Astrocyte (in vitro differentiated cells and primary cell): Measurements from ENCODE around the gene MEN1. TPM values are rescaled to one million over a fixed set of nuclear protein-coding genes. Genes with fewer than 3 reads are reported as not detected.

Experiments
- DNase-seq: peaks from one replicate; pipeline ENCODE4 v3.0.0-alpha.2; 2010; ENCODE audit warnings: low read depth
- FAIRE-seq: peaks from 2 replicates; lab custom pipeline; 2011; peaks lifted over from hg19 to GRCh38; lab: Jason Lieb, UNC
- H2AFZ ChIP-seq: 2 replicates; pipeline ENCODE4 v1.6.0; 2012; ENCODE audit warnings: low read depth, low read length, inconsistent platforms
- H3K27ac ChIP-seq: 2 replicates; pipeline ENCODE4 v1.5.1; 2011; ENCODE audit warnings: low read depth, low read length, inconsistent platforms
- H3K27me3 ChIP-seq: 2 replicates; pipeline ENCODE4 v1.6.0; 2011; ENCODE audit warnings: low read length, inconsistent platforms; ENCODE audit not compliant: insufficient read depth
- H3K36me3 ChIP-seq: 2 replicates; pipeline ENCODE4 v1.5.1; 2011; ENCODE audit warnings: low read length, inconsistent platforms; ENCODE audit not compliant: insufficient read depth
- H3K4me1 ChIP-seq: 2 replicates; pipeline ENCODE4 v1.5.1; 2011; ENCODE audit warnings: low read length, inconsistent platforms; ENCODE audit not compliant: insufficient read depth
- H3K4me2 ChIP-seq: 2 replicates; pipeline ENCODE4 v1.6.0; 2012; ENCODE audit warnings: low read length, inconsistent platforms
- H3K4me3 ChIP-seq: 2 replicates; pipeline ENCODE4 v1.5.1; 2011; ENCODE audit warnings: low read depth, mild to moderate bottlenecking, low read length, inconsistent platforms; ENCODE audit not compliant: insufficient read depth
- H3K79me2 ChIP-seq: 2 replicates; pipeline ENCODE4 v1.6.0; 2012; ENCODE audit warnings: mild to moderate bottlenecking, low read length, inconsistent platforms; ENCODE audit not compliant: insufficient read depth
- H3K9ac ChIP-seq: 2 replicates; pipeline ENCODE4 v1.6.0; 2012; ENCODE audit warnings: mild to moderate bottlenecking, low read length, inconsistent platforms
- H3K9me3 ChIP-seq: 2 replicates; pipeline ENCODE4 v1.5.1; 2012; ENCODE audit warnings: low read depth, mild to moderate bottlenecking, low read length, inconsistent platforms; ENCODE audit not compliant: insufficient read depth
- H4K20me1 ChIP-seq: 2 replicates; pipeline ENCODE4 v1.6.0; 2012; ENCODE audit warnings: low read length, inconsistent platforms; ENCODE audit not compliant: insufficient read depth
- H3K27ac Mint-ChIP-seq: one replicate; pipeline ENCODE4 v1.8.0; 2021; ENCODE audit warnings: mild to moderate bottlenecking, mixed read lengths; ENCODE audit not compliant: unreplicated experiment
- H3K27me3 Mint-ChIP-seq: one replicate; pipeline ENCODE4 v1.8.0; 2021; ENCODE audit warnings: low read depth, mixed read lengths; ENCODE audit not compliant: unreplicated experiment
- H3K36me3 Mint-ChIP-seq: one replicate; pipeline ENCODE4 v1.8.0; 2021; ENCODE audit warnings: low read depth, mixed read lengths; ENCODE audit not compliant: unreplicated experiment
- H3K4me1 Mint-ChIP-seq: one replicate; pipeline ENCODE4 v1.8.0; 2021; ENCODE audit warnings: low read depth, mixed read lengths; ENCODE audit not compliant: unreplicated experiment
- H3K4me3 Mint-ChIP-seq: one replicate; pipeline ENCODE4 v1.8.0; 2021; ENCODE audit warnings: mild to moderate bottlenecking, moderate library complexity, mixed read lengths; ENCODE audit not compliant: unreplicated experiment
- H3K9me3 Mint-ChIP-seq: one replicate; pipeline ENCODE4 v1.8.0; 2021; ENCODE audit warnings: mild to moderate bottlenecking, mixed read lengths; ENCODE audit not compliant: unreplicated experiment
- EZH2 ChIP-seq: IDR thresholded peaks from 2 replicates; pipeline ENCODE4 v1.6.1; 2012; ENCODE audit warnings: mild to moderate bottlenecking, low read length, inconsistent platforms; ENCODE audit not compliant: insufficient read depth
- total RNA-seq: library from RNA; stranded (reverse); gene quantifications from 2 replicates; pipeline ENCODE4 v1.2.1, GENCODE V29; 2021
- TF ChIP-seq, protein P1 (sequence below): IDR thresholded peaks from 2 replicates; pipeline ENCODE4 v1.5.1; 2011; ENCODE audit warnings: low read depth, mild to moderate bottlenecking, inconsistent platforms, low read length, moderate library complexity; ENCODE audit not compliant: insufficient read depth

MEN1 gene
- total RNA-seq, 1 donor from 2014 or later = 26.0 TPM

DNA sequence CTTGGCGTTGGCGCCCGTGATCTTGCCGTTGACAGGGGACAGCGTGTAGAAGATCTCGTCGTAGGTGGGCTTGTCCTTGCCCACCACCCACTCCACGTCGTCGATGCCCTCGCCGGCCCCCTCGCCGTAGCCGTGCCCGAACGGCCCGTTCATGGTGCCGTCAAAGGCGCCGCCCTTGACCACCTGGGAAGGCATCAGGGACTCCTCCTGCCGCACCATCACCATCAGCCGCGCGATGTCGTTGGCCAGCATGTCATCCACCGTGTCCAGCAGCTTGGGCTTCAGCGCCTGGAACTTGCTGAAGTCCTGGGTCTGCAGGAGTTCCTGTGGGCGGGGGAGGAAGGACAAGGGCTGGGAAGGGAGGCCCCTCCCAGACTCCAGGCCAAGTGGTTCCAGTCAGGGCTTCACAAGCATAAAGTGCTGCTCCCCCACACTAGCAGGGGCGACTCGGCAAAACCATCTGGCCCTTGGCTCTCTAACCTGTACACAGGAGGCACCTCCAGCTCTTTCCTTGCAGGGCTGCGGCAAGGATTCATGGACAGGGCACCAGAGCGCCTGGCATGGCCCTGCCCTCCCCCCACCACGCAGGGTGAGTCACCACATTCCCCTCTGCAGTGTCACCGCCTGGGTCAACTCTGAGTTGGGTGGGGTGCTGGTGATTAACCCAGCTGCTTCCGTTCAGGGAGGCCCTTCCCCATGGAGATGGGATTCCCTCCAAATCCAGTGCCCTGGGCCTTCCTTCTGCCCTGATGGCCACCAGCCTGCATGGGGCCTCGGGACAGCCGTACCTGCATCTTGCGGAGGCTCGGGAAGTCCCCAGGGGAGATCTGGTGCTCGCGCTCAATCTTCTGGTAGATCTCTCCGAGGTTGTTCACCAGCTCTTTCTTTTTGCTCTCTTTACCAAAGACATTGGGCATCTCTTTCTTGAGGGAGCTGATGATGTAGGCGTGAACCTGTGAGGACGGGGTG, 44.5 kb upstream of the MEN1 start:
- Histone ChIP-seq H4K20me1 (peaks cover 12% of the 10 kb centered on the region), H2AFZ (no peak overlapping the region), H3K36me3 (peaks cover 7% of the 10 kb centered on the region), H3K27me3 (no peaks in the 10 kb centered on the region), H3K4me2 (peak overlapping the region; percentile 76), H3K79me2 (peaks cover 49% of the 10 kb centered on the region), H3K9ac (peak overlapping the region; percentile 57), H3K9me3 (no peaks in the 10 kb centered on the region), H3K4me1 (peaks cover 40% of the 10 kb centered on the region), H3K4me3 (no peak overlapping the region), H3K27ac (peak overlapping the region; percentile 86)
- H3K9me3 Mint-ChIP-seq = no peaks in the 10 kb centered on the region
- H3K4me1 Mint-ChIP-seq = peaks cover 17% of the 10 kb centered on the region
- no peaks in the 10 kb centered on the region for H3K27me3 Mint-ChIP-seq
- no peak for FAIRE-seq
- TF ChIP-seq EZH2 = no peak
- TF ChIP-seq, protein P1, sequence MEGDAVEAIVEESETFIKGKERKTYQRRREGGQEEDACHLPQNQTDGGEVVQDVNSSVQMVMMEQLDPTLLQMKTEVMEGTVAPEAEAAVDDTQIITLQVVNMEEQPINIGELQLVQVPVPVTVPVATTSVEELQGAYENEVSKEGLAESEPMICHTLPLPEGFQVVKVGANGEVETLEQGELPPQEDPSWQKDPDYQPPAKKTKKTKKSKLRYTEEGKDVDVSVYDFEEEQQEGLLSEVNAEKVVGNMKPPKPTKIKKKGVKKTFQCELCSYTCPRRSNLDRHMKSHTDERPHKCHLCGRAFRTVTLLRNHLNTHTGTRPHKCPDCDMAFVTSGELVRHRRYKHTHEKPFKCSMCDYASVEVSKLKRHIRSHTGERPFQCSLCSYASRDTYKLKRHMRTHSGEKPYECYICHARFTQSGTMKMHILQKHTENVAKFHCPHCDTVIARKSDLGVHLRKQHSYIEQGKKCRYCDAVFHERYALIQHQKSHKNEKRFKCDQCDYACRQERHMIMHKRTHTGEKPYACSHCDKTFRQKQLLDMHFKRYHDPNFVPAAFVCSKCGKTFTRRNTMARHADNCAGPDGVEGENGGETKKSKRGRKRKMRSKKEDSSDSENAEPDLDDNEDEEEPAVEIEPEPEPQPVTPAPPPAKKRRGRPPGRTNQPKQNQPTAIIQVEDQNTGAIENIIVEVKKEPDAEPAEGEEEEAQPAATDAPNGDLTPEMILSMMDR = no peak
- peak overlapping the region; percentile 69 for H3K4me3 Mint-ChIP-seq
- peaks cover 12% of the 10 kb centered on the region for H3K36me3 Mint-ChIP-seq
- H3K27ac Mint-ChIP-seq = peak overlapping the region; percentile 87
- DNase-seq = peak; percentile 87

DNA sequence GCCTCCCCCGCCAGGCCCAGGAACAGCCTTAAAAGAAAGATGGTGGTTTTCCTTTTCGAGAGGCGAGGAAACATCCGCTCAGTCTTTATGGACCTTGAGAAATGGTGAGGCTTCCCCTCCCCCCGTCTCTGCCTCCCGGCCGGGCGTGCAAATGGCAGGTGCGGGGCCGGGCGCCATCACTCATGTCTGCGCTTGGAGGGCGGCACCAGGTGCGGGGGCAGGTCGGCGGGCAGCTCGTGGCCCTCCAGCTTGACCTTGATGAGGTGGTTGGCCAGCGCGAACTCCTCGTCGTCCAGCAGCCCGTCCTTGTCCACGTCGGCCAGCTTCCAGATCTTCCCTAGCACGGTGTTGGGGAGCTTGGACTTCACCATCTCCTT, 43.8 kb upstream of the MEN1 start:
- H3K9me3 Mint-ChIP-seq = no peaks in the 10 kb centered on the region
- peaks cover 8% of the 10 kb centered on the region for H3K36me3 Mint-ChIP-seq
- no peaks in the 10 kb centered on the region for H3K27me3 ChIP-seq
- DNase-seq (no peak), FAIRE-seq (no peak)
- peaks cover 40% of the 10 kb centered on the region for H3K4me1 ChIP-seq
- peaks cover 6% of the 10 kb centered on the region for H4K20me1 ChIP-seq
- no peak overlapping the region for H3K4me3 Mint-ChIP-seq
- TF ChIP-seq EZH2 = no peak
- TF ChIP-seq, protein P1 = no peak
- H3K9me3 ChIP-seq = no peaks in the 10 kb centered on the region
- peak overlapping the region; percentile 76 for H3K4me2 ChIP-seq
- H3K27ac Mint-ChIP-seq = peak overlapping the region; percentile 87
- peaks cover 17% of the 10 kb centered on the region for H3K4me1 Mint-ChIP-seq
- no peak overlapping the region for H3K4me3 ChIP-seq
- H2AFZ ChIP-seq = no peak overlapping the region
- peaks cover 44% of the 10 kb centered on the region for H3K79me2 ChIP-seq
- H3K27ac ChIP-seq = peak overlapping the region; percentile 86
- H3K36me3 ChIP-seq = peaks cover 4% of the 10 kb centered on the region
- H3K9ac ChIP-seq = peak overlapping the region; percentile 57
- no peaks in the 10 kb centered on the region for H3K27me3 Mint-ChIP-seq

DNA sequence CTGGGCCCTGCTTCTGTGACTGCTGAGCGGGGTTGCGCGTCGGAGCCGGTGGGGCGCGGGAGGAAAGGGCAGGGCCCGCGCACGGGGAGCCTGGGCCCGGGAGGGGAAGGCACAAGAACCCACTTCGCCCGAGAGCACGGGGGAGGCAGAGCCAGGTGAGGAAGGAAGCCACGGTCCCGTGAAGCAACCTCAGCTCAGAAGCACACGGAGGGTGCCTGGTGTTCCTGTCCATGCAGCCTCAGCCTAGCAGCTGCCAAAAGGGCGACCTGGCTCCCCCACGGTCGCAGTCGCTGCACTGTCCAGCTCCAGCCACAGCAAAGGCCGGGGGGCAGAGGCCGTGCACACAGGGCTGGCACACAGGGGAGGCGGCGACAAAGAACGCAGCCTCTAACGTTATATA, 43.4 kb upstream of the MEN1 start:
- Mint-ChIP-seq H3K9me3 (no peaks in the 10 kb centered on the region), H3K36me3 (peaks cover 8% of the 10 kb centered on the region), H3K27ac (no peak overlapping the region), H3K27me3 (no peaks in the 10 kb centered on the region), H3K4me1 (peaks cover 17% of the 10 kb centered on the region), H3K4me3 (no peak overlapping the region)
- Histone ChIP-seq H3K36me3 (peaks cover 4% of the 10 kb centered on the region), H3K27ac (no peak overlapping the region), H3K4me3 (no peak overlapping the region), H3K9me3 (no peaks in the 10 kb centered on the region), H3K4me1 (peaks cover 40% of the 10 kb centered on the region), H4K20me1 (peaks cover 6% of the 10 kb centered on the region), H3K79me2 (peaks cover 40% of the 10 kb centered on the region), H3K9ac (no peak overlapping the region), H3K27me3 (no peaks in the 10 kb centered on the region), H2AFZ (no peak overlapping the region), H3K4me2 (no peak overlapping the region)
- no peak for FAIRE-seq
- DNase-seq = no peak
- TF ChIP-seq, protein P1 = no peak
- no peak for TF ChIP-seq EZH2
